Stimulated activated CD4-positive, alpha-beta T cell treated with anti-CD3 and anti-CD28 coated beads, Interleukin-2, amount 100 ng/mL, for 4 hours (primary cell): ENCODE results near the gene PPP3CA.
"Not testable (repeated sequence)": the region's sequence is repeated elsewhere in the genome, so short reads cannot be mapped to it uniquely, and the experiment has no call there.

Experiments used
- DNase-seq: peaks from one replicate; pipeline ENCODE4 v3.0.0-alpha.2; 2020; ENCODE audit warnings: low read depth

Gene PPP3CA

GRCh38 chr4:101008503-101008902 is 338.8 kb downstream of the PPP3CA start:
- DNase-seq, result no peak

- DNase-seq, result no peak
These were observed 341.7 kb downstream of the PPP3CA start for GRCh38 chr4:101005659-101006058.

GRCh38 chr4:101000496-101000895 is 346.8 kb downstream of the PPP3CA start:
- DNase-seq, result no peak

GRCh38 chr4:100995671-100996070 is 351.7 kb downstream of the PPP3CA start:
- no peak for DNase-seq

- not testable (repeated sequence) for DNase-seq
These were observed 352.3 kb downstream of the PPP3CA start for GRCh38 chr4:100995002-100995401.

- not testable (repeated sequence) for DNase-seq
These were observed 355.8 kb downstream of the PPP3CA start for GRCh38 chr4:100991332-100992069.

- no peak for DNase-seq
These were observed 357.9 kb downstream of the PPP3CA start for GRCh38 chr4:100989401-100989800.

GRCh38 chr4:100988876-100989275 is 358.4 kb downstream of the PPP3CA start:
- DNase-seq, result no peak

GRCh38 chr4:100986360-100986868 is 360.9 kb downstream of the PPP3CA start:
- DNase-seq, result no peak

GRCh38 chr4:100985576-100985975 is 361.8 kb downstream of the PPP3CA start:
- no peak for DNase-seq

GRCh38 chr4:100984901-100985300 is 362.4 kb downstream of the PPP3CA start:
- DNase-seq, result no peak

GRCh38 chr4:100983426-100983825 is 363.9 kb downstream of the PPP3CA start:
- DNase-seq, result no peak

GRCh38 chr4:100982345-100982744 is 365.0 kb downstream of the PPP3CA start:
- DNase-seq, result no peak

- no peak for DNase-seq
These were observed 365.7 kb downstream of the PPP3CA start for GRCh38 chr4:100981447-100982204.

- DNase-seq, result no peak
These were observed 367.6 kb downstream of the PPP3CA start for GRCh38 chr4:100979736-100980135.

- DNase-seq, result no peak
These were observed 369.5 kb downstream of the PPP3CA start for GRCh38 chr4:100977746-100978397.

- no peak for DNase-seq
These were observed 370.1 kb downstream of the PPP3CA start for GRCh38 chr4:100977274-100977673.
